22Rv1 (cell line): ENCODE results near the gene ATP1B1.

Experiments
- ZFX ChIP-seq: fragments of 450-650 bp; IDR thresholded peaks from 2 replicates; pipeline ENCODE4 v1.6.1; 2017; ENCODE audit warnings: antibody characterized with exemption, borderline replicate concordance
- TF ChIP-seq, protein P1 (sequence below): fragments of 450-650 bp; IDR thresholded peaks from 2 replicates; pipeline ENCODE4 v1.5.1; 2017; ENCODE audit warnings: mild to moderate bottlenecking

DNA sequence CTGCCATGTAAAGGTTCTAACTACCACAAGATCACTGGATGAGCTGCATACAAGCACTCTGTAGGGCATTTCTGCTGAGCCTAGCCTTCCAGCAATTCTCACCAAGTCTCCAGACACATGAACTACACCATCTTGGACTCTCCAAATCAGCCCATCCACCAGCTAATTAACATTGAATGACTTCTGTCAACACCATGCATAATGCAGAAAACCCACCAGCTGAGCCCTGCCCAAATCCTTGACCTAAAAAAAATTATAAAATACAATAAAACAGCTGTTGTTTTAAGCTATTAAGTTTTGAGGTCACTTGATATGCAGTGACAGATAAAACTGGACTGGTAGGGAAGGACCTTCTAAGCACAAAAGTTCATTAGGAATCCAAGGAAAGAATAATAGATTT lies 44.3 kb upstream of the ATP1B1 start:
- TF ChIP-seq, protein P1, sequence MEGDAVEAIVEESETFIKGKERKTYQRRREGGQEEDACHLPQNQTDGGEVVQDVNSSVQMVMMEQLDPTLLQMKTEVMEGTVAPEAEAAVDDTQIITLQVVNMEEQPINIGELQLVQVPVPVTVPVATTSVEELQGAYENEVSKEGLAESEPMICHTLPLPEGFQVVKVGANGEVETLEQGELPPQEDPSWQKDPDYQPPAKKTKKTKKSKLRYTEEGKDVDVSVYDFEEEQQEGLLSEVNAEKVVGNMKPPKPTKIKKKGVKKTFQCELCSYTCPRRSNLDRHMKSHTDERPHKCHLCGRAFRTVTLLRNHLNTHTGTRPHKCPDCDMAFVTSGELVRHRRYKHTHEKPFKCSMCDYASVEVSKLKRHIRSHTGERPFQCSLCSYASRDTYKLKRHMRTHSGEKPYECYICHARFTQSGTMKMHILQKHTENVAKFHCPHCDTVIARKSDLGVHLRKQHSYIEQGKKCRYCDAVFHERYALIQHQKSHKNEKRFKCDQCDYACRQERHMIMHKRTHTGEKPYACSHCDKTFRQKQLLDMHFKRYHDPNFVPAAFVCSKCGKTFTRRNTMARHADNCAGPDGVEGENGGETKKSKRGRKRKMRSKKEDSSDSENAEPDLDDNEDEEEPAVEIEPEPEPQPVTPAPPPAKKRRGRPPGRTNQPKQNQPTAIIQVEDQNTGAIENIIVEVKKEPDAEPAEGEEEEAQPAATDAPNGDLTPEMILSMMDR: no peak
- TF ChIP-seq ZFX: no peak
